HUES48 (cell line): Measurements from ENCODE around the gene IL1F10.

ENCODE experiments used
- H3K27ac ChIP-seq: one replicate; pipeline ENCODE4 v1.7.0; 2013; ENCODE audit warnings: low read depth, low read length, inconsistent platforms
- H3K27me3 ChIP-seq: 2 replicates; pipeline ENCODE4 v1.6.1; 2013; ENCODE audit warnings: mild to moderate bottlenecking, low read length; ENCODE audit not compliant: control insufficient read depth, insufficient read depth
- H3K36me3 ChIP-seq: 2 replicates; pipeline ENCODE4 v1.6.1; 2013; ENCODE audit warnings: low read length; ENCODE audit not compliant: control insufficient read depth, insufficient read depth
- H3K4me1 ChIP-seq: 2 replicates; pipeline ENCODE4 v1.6.1; 2013; ENCODE audit warnings: mild to moderate bottlenecking, low read length; ENCODE audit not compliant: control insufficient read depth, insufficient read depth
- H3K4me3 ChIP-seq: 2 replicates; pipeline ENCODE4 v1.5.1; 2013; ENCODE audit warnings: mild to moderate bottlenecking, low read depth, low read length
- H3K9ac ChIP-seq: 2 replicates; pipeline ENCODE4 v1.6.1; 2013; ENCODE audit warnings: mild to moderate bottlenecking, low read depth, low read length, moderate library complexity
- H3K9me3 ChIP-seq: 2 replicates; pipeline ENCODE4 v1.6.1; 2013; ENCODE audit warnings: low read length; ENCODE audit not compliant: control insufficient read depth, insufficient read depth

The IL1F10 gene

GRCh38 chr2:113058998-113059960, 8.5 kb upstream of the IL1F10 start, which contains the start of gene IL36RN:
Gene IL36RN, plus strand, starts transcription at chr2:113059198. Its CDS starts 241 bp downstream, at chr2:113059439.
- Histone ChIP-seq H3K27me3 (no peaks in the 10 kb centered on the region), H3K27ac (no peak within 1 kb of the TSS), H3K9ac (no peak within 1 kb of the TSS), H3K36me3 (no peaks in the 10 kb centered on the region), H3K9me3 (peaks cover 26% of the 10 kb centered on the region), H3K4me1 (no peaks in the 10 kb centered on the region), H3K4me3 (no peak within 1 kb of the TSS)

GRCh38 chr2:113060396-113060795, 7.4 kb upstream of the IL1F10 start:
- no peak overlapping the region for H3K27ac ChIP-seq
- no peaks in the 10 kb centered on the region for H3K4me1 ChIP-seq
- no peak overlapping the region for H3K9ac ChIP-seq
- no peak overlapping the region for H3K4me3 ChIP-seq
- peaks cover 19% of the 10 kb centered on the region; the same call in 1 of the 2 replicates for H3K9me3 ChIP-seq
- no peaks in the 10 kb centered on the region for H3K27me3 ChIP-seq
- no peaks in the 10 kb centered on the region for H3K36me3 ChIP-seq

GRCh38 chr2:113060796-113061195, 7.0 kb upstream of the IL1F10 start:
- no peak overlapping the region for H3K9ac ChIP-seq
- peaks cover 17% of the 10 kb centered on the region; the same call in 1 of the 2 replicates for H3K9me3 ChIP-seq
- H3K36me3 ChIP-seq: no peaks in the 10 kb centered on the region
- no peak overlapping the region for H3K27ac ChIP-seq
- H3K27me3 ChIP-seq: no peaks in the 10 kb centered on the region
- no peak overlapping the region for H3K4me3 ChIP-seq
- no peaks in the 10 kb centered on the region for H3K4me1 ChIP-seq

- H3K27me3 ChIP-seq: no peaks in the 10 kb centered on the region
Observed at GRCh38 chr2:113061241-113061640, 6.5 kb upstream of the IL1F10 start.

GRCh38 chr2:113061896-113062770, 5.6 kb upstream of the IL1F10 start:
- Histone ChIP-seq H3K4me3 (no peak overlapping the region), H3K27ac (no peak overlapping the region), H3K4me1 (no peaks in the 10 kb centered on the region)

More at GRCh38 chr2:113061241-113061640, 6.5 kb upstream of the IL1F10 start:
- Histone ChIP-seq H3K4me1 (no peaks in the 10 kb centered on the region), H3K27ac (no peak overlapping the region), H3K36me3 (no peaks in the 10 kb centered on the region), H3K4me3 (no peak overlapping the region), H3K9ac (no peak overlapping the region), H3K9me3 (peaks cover 12% of the 10 kb centered on the region; the same call in 1 of the 2 replicates)

GRCh38 chr2:113064281-113064680, 3.5 kb upstream of the IL1F10 start:
- Histone ChIP-seq H3K36me3 (no peaks in the 10 kb centered on the region), H3K9me3 (peaks cover 7% of the 10 kb centered on the region; the same call in 1 of the 2 replicates), H3K27ac (no peak overlapping the region), H3K9ac (no peak overlapping the region), H3K27me3 (no peaks in the 10 kb centered on the region), H3K4me1 (no peaks in the 10 kb centered on the region), H3K4me3 (no peak overlapping the region)

More at GRCh38 chr2:113061896-113062770, 5.6 kb upstream of the IL1F10 start:
- Histone ChIP-seq H3K27me3 (no peaks in the 10 kb centered on the region), H3K9me3 (peaks cover 5% of the 10 kb centered on the region; the same call in 1 of the 2 replicates), H3K9ac (no peak overlapping the region), H3K36me3 (no peaks in the 10 kb centered on the region)

GRCh38 chr2:113064898-113065297, 2.9 kb upstream of the IL1F10 start:
- Histone ChIP-seq H3K27me3 (no peaks in the 10 kb centered on the region), H3K9ac (no peak overlapping the region), H3K36me3 (no peaks in the 10 kb centered on the region), H3K9me3 (peaks cover 7% of the 10 kb centered on the region; the same call in 1 of the 2 replicates), H3K27ac (no peak overlapping the region), H3K4me3 (no peak overlapping the region), H3K4me1 (no peaks in the 10 kb centered on the region)

GRCh38 chr2:113068249-113068648, 479 bp downstream of the IL1F10 start:
- Histone ChIP-seq H3K27me3 (no peaks in the 10 kb centered on the region), H3K27ac (no peak overlapping the region), H3K9me3 (peaks cover 7% of the 10 kb centered on the region; the same call in 1 of the 2 replicates), H3K4me1 (no peaks in the 10 kb centered on the region), H3K4me3 (no peak overlapping the region), H3K36me3 (no peaks in the 10 kb centered on the region), H3K9ac (no peak overlapping the region)

GRCh38 chr2:113068706-113069485, 1.1 kb downstream of the IL1F10 start:
- no peak overlapping the region for H3K9ac ChIP-seq
- no peak overlapping the region for H3K27ac ChIP-seq
- no peaks in the 10 kb centered on the region for H3K36me3 ChIP-seq
- peaks cover 7% of the 10 kb centered on the region; the same call in 1 of the 2 replicates for H3K9me3 ChIP-seq
- no peaks in the 10 kb centered on the region for H3K27me3 ChIP-seq
- no peak overlapping the region for H3K4me3 ChIP-seq
- H3K4me1 ChIP-seq: no peaks in the 10 kb centered on the region
